ENCODE data around the gene PRIMA1.

- TF ChIP-seq CTCF (IDR thresholded peaks at IDR 0.05) (no peak), EZH2 (IDR thresholded peaks at IDR 0.05; ENCODE audit: borderline replicate concordance, insufficient read depth, low read depth, low read length, poor library complexity, severe bottlenecking) (no peak)
Observed at GRCh38 chr14:93690146-93690545, 98.1 kb downstream of the PRIMA1 start.
